Measurements from ENCODE around the gene PCDHB1. TPM values are rescaled to one million over a fixed set of nuclear protein-coding genes. Genes with fewer than 3 reads are reported as not detected.

PCDHB1 gene
- polyA plus RNA-seq, 2 of the 4 experiments (the other 2 are of a cell fraction) = not detected

- TF ChIP-seq PBX3 (IDR thresholded peaks at IDR 0.05) = no peak
- TF ChIP-seq KDM5A (IDR thresholded peaks at IDR 0.05) = no peak
- TF ChIP-seq MAFK (IDR thresholded peaks at IDR 0.05; ENCODE audit: partially characterized antibody) = no peak
- no peak for TF ChIP-seq MAZ (IDR thresholded peaks at IDR 0.05; ENCODE audit: borderline replicate concordance, low read depth, low read length)
- TF ChIP-seq, protein P1, sequence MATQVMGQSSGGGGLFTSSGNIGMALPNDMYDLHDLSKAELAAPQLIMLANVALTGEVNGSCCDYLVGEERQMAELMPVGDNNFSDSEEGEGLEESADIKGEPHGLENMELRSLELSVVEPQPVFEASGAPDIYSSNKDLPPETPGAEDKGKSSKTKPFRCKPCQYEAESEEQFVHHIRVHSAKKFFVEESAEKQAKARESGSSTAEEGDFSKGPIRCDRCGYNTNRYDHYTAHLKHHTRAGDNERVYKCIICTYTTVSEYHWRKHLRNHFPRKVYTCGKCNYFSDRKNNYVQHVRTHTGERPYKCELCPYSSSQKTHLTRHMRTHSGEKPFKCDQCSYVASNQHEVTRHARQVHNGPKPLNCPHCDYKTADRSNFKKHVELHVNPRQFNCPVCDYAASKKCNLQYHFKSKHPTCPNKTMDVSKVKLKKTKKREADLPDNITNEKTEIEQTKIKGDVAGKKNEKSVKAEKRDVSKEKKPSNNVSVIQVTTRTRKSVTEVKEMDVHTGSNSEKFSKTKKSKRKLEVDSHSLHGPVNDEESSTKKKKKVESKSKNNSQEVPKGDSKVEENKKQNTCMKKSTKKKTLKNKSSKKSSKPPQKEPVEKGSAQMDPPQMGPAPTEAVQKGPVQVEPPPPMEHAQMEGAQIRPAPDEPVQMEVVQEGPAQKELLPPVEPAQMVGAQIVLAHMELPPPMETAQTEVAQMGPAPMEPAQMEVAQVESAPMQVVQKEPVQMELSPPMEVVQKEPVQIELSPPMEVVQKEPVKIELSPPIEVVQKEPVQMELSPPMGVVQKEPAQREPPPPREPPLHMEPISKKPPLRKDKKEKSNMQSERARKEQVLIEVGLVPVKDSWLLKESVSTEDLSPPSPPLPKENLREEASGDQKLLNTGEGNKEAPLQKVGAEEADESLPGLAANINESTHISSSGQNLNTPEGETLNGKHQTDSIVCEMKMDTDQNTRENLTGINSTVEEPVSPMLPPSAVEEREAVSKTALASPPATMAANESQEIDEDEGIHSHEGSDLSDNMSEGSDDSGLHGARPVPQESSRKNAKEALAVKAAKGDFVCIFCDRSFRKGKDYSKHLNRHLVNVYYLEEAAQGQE (IDR thresholded peaks at IDR 0.05) = no peak
Observed at GRCh38 chr5:141007791-141008190, 43.4 kb upstream of the PCDHB1 start (continued).

GRCh38 chr5:141010047-141010793 is 41.0 kb upstream of the PCDHB1 start:
- ChIA-PET POLR2A (no interaction called here), CTCF (interaction anchor here (0.6 to 1.4 kb wide), 2 partner anchors 30 to 316 kb away, joined by 3 to 4 read pairs; no protein-coding TSS in a partner anchor)
- FAIRE-seq (no peak), ATAC-seq (no peak), DNase-seq (ENCODE audit: low read depth in 1 of 2, low spot score in 1 of 2) (no peak)
- Histone ChIP-seq H3K9me3 (no peaks in the 10 kb centered on the region), H3K27ac (no peak overlapping the region), H3K4me2 (no peak overlapping the region), H3K4me1 (no peaks in the 10 kb centered on the region; the same call in 1 of the 3 replicates), H3K4me3 (no peak overlapping the region)
- no peak for TF ChIP-seq ZC3H11A (IDR thresholded peaks at IDR 0.05)
- no peak for TF ChIP-seq HOXB5 (CRISPR knock-in tag; IDR thresholded peaks at IDR 0.05)
- TF ChIP-seq PBX3 (IDR thresholded peaks at IDR 0.05) = no peak
- no peak for TF ChIP-seq CEBPB (IDR thresholded peaks at IDR 0.05)
- TF ChIP-seq HEYL (CRISPR knock-in tag; IDR thresholded peaks at IDR 0.05) = no peak
- no peak for TF ChIP-seq RNF2 (IDR thresholded peaks at IDR 0.05; ENCODE audit: borderline replicate concordance, low read depth)
- TF ChIP-seq CHD4 (IDR thresholded peaks at IDR 0.05; ENCODE audit: borderline replicate concordance) = no peak
- TF ChIP-seq CHD2 (IDR thresholded peaks at IDR 0.05; ENCODE audit: low read length, partially characterized antibody) = no peak
- TF ChIP-seq JUN (IDR thresholded peaks at IDR 0.05) = no peak
- TF ChIP-seq PHF8 (IDR thresholded peaks at IDR 0.05; ENCODE audit: borderline replicate concordance, low read depth) = no peak
- no peak for TF ChIP-seq RAD21 (conservative IDR thresholded peaks at IDR 0.05 in 1 of 2, IDR thresholded peaks at IDR 0.05 in 1 of 2)
- TF ChIP-seq FOSB (CRISPR knock-in tag; IDR thresholded peaks at IDR 0.05) = no peak
- no peak for TF ChIP-seq TP53 (CRISPR knock-in tag; IDR thresholded peaks at IDR 0.05)
- TF ChIP-seq KDM1A (IDR thresholded peaks at IDR 0.05; ENCODE audit: low read depth) = no peak
- TF ChIP-seq JUNB (IDR thresholded peaks at IDR 0.05) = no peak
- no peak for TF ChIP-seq RFX5 (IDR thresholded peaks at IDR 0.05)
- TF ChIP-seq EHF (CRISPR knock-in tag; IDR thresholded peaks at IDR 0.05) = no peak
- 73% methylated on average over 12 of the region's 12 CpGs for WGBS (ENCODE audit: missing lambda C conversion rate)

All from A549 (cell line).